ENCODE measurements around the gene PCNX2.

DNA sequence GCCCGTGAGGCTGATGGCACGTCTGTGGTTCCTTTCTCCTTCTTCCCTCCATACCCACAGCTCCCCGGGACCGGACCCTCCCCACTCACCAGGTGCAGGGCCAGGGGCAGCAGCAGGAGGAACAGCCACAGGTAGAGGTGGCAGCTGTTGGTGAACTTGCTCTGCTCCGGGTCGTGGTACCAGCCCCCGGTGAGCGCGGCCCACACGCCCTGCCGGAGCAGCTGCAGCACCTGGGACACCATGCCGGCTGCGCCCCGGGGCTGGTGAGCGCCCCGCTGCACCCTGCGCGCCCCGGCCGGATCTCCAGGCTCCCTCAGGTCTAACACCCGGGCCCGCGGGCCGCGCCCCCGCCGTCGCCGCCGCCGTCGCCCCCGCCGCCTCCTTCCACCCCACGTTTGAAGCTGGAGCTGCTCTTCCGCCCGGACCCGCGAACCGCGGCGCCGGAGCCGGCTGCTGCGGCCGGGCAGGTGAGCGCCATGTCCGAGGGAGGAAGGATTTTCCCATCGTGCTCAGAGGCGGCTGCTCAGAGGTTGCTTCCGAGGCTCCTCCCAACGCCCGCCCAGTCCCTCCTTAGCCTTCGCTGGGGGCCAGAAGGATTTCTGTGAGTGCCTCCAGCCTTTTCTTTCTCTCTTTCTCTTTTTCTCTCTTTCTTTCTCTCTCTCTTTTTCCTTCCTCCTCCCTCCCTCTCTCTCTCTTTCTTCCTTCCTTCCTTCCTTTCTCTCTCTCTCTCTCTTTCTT is at the start of gene PCNX2:
- TF ChIP-seq, protein P1, sequence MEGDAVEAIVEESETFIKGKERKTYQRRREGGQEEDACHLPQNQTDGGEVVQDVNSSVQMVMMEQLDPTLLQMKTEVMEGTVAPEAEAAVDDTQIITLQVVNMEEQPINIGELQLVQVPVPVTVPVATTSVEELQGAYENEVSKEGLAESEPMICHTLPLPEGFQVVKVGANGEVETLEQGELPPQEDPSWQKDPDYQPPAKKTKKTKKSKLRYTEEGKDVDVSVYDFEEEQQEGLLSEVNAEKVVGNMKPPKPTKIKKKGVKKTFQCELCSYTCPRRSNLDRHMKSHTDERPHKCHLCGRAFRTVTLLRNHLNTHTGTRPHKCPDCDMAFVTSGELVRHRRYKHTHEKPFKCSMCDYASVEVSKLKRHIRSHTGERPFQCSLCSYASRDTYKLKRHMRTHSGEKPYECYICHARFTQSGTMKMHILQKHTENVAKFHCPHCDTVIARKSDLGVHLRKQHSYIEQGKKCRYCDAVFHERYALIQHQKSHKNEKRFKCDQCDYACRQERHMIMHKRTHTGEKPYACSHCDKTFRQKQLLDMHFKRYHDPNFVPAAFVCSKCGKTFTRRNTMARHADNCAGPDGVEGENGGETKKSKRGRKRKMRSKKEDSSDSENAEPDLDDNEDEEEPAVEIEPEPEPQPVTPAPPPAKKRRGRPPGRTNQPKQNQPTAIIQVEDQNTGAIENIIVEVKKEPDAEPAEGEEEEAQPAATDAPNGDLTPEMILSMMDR (conservative IDR thresholded peaks at IDR 0.05; ENCODE audit: low read depth in 2 of 2) = no peak
- peak; percentile 79 for TF ChIP-seq POLR2AphosphoS5 (IDR thresholded peaks at IDR 0.05; ENCODE audit: low read depth)
- TF ChIP-seq EZH2 (IDR thresholded peaks at IDR 0.05; ENCODE audit: low read depth, unreplicated experiment) = no peak
- no peak for TF ChIP-seq JUNB (IDR thresholded peaks at IDR 0.05; ENCODE audit: unreplicated experiment)
